Ectodermal cell (in vitro differentiated cells): Measurements from ENCODE around the gene ZFHX2.

ENCODE experiments used
- H3K27ac ChIP-seq: 2 replicates; pipeline ENCODE4 v1.7.0; 2013; ENCODE audit warnings: mild to moderate bottlenecking, low read depth, low read length; ENCODE audit not compliant: insufficient read depth, poor library complexity, severe bottlenecking
- H3K27me3 ChIP-seq: 2 replicates; pipeline ENCODE4 v1.7.0; 2013; ENCODE audit warnings: mild to moderate bottlenecking, low read length; ENCODE audit not compliant: insufficient read depth, control insufficient read depth, poor library complexity, severe bottlenecking
- H3K36me3 ChIP-seq: one replicate; pipeline ENCODE4 v1.7.0; 2013; ENCODE audit warnings: low read length; ENCODE audit not compliant: control insufficient read depth, insufficient read depth
- H3K4me1 ChIP-seq: one replicate; pipeline ENCODE4 v1.7.0; 2013; ENCODE audit warnings: low read length; ENCODE audit not compliant: control insufficient read depth, insufficient read depth
- H3K4me3 ChIP-seq: 2 replicates; pipeline ENCODE4 v1.7.0; 2013; ENCODE audit warnings: low read depth, low read length, control low read depth; ENCODE audit not compliant: insufficient read depth
- H3K9me3 ChIP-seq: 2 replicates; pipeline ENCODE4 v1.7.0; 2013; ENCODE audit warnings: mild to moderate bottlenecking, low read length, moderate library complexity; ENCODE audit not compliant: control insufficient read depth
- WGBS, 2 experiments: methylation state at CpG; one replicate each; pipeline ENCODE4 v1.1.7; 2013; ENCODE audit warnings: missing lambda C conversion rate in 2 of 2; 5-methylcytosine and 5-hydroxymethylcytosine counted together

The ZFHX2 gene

GRCh38 chr14:23485326-23485725 lies 66.2 kb downstream of the ZFHX2 start:
- H3K4me1 ChIP-seq, result peaks cover 46% of the 10 kb centered on the region
- no peaks in the 10 kb centered on the region for H3K9me3 ChIP-seq
- WGBS, 2 experiments, result 50 to 60% methylated on average over 4 of the region's 4 CpGs
- no peaks in the 10 kb centered on the region for H3K27me3 ChIP-seq
- no peak overlapping the region for H3K4me3 ChIP-seq
- H3K27ac ChIP-seq, result no peak overlapping the region
- H3K36me3 ChIP-seq, result no peaks in the 10 kb centered on the region

GRCh38 chr14:23483236-23483854 lies 68.2 kb downstream of the ZFHX2 start:
- no peaks in the 10 kb centered on the region for H3K36me3 ChIP-seq
- no peaks in the 10 kb centered on the region for H3K27me3 ChIP-seq
- H3K4me1 ChIP-seq, result peaks cover 46% of the 10 kb centered on the region
- H3K27ac ChIP-seq, result peak overlapping the region; percentile 21
- no peak overlapping the region for H3K4me3 ChIP-seq
- H3K9me3 ChIP-seq, result no peaks in the 10 kb centered on the region
- WGBS, 2 experiments, result 18 to 22% methylated on average over 8 to 9 of the region's 9 CpGs

- H3K4me3 ChIP-seq, result no peak overlapping the region
- peaks cover 1% of the 10 kb centered on the region for H3K36me3 ChIP-seq
- H3K27me3 ChIP-seq, result no peaks in the 10 kb centered on the region
- H3K27ac ChIP-seq, result peak overlapping the region; percentile 21
- no peaks in the 10 kb centered on the region for H3K9me3 ChIP-seq
- peaks cover 40% of the 10 kb centered on the region for H3K4me1 ChIP-seq
These were observed 68.8 kb downstream of the ZFHX2 start for GRCh38 chr14:23482823-23483148.

GRCh38 chr14:23481979-23482822 lies 69.4 kb downstream of the ZFHX2 start:
- WGBS, 2 experiments, result 33 to 45% methylated on average over 6 to 7 of the region's 7 CpGs
- Histone ChIP-seq H3K4me3 (no peak overlapping the region), H3K27ac (no peak overlapping the region), H3K4me1 (peaks cover 40% of the 10 kb centered on the region), H3K27me3 (no peaks in the 10 kb centered on the region), H3K36me3 (peaks cover 6% of the 10 kb centered on the region), H3K9me3 (no peaks in the 10 kb centered on the region)

- Histone ChIP-seq H3K4me3 (no peak overlapping the region), H3K9me3 (no peaks in the 10 kb centered on the region), H3K4me1 (peaks cover 36% of the 10 kb centered on the region), H3K27me3 (no peaks in the 10 kb centered on the region), H3K36me3 (peaks cover 14% of the 10 kb centered on the region), H3K27ac (no peak overlapping the region)
- WGBS, 2 experiments, result 60% methylated on average over 3 of the region's 3 CpGs
These were observed 70.1 kb downstream of the ZFHX2 start for GRCh38 chr14:23481362-23481970.

- peaks cover 12% of the 10 kb centered on the region for H3K4me1 ChIP-seq
- H3K36me3 ChIP-seq, result peaks cover 33% of the 10 kb centered on the region
These were observed 73.3 kb downstream of the ZFHX2 start for GRCh38 chr14:23478109-23478759.

GRCh38 chr14:23470947-23471346 lies 80.6 kb downstream of the ZFHX2 start:
- H3K4me3 ChIP-seq, result no peak overlapping the region
- H3K27ac ChIP-seq, result no peak overlapping the region
- no peaks in the 10 kb centered on the region for H3K27me3 ChIP-seq
- H3K36me3 ChIP-seq, result peaks cover 31% of the 10 kb centered on the region
- no peaks in the 10 kb centered on the region for H3K9me3 ChIP-seq
- WGBS, 2 experiments, result 100% methylated on average over 1 of the region's 1 CpG
- H3K4me1 ChIP-seq, result peaks cover 6% of the 10 kb centered on the region

More at GRCh38 chr14:23478109-23478759, 73.3 kb downstream of the ZFHX2 start:
- no peak overlapping the region for H3K4me3 ChIP-seq
- H3K9me3 ChIP-seq, result no peaks in the 10 kb centered on the region
- no peak overlapping the region for H3K27ac ChIP-seq
- no peaks in the 10 kb centered on the region for H3K27me3 ChIP-seq
- WGBS, 2 experiments, result 40 to 80% methylated on average over 1 to 3 of the region's 5 CpGs
